ENCODE data around the gene CDKL1. TPM values are rescaled to one million over a fixed set of nuclear protein-coding genes. Genes with fewer than 3 reads are reported as not detected.

CDKL1 gene
- total and polyA plus RNA-seq, 2 donors (not counting 1 experiment from before 2014, with no cell fraction given), result 18.5 to 22.8 TPM

GRCh38 chr14:50352584-50352983, 44.1 kb downstream of the CDKL1 start:
- no peak for DNase-seq (ENCODE audit: low read depth in 2 of 2)
- Histone ChIP-seq H3K27me3 (ENCODE audit: control insufficient read depth, insufficient read depth, low read length) (no peaks in the 10 kb centered on the region), H2AFZ (ENCODE audit: low read length) (no peak overlapping the region), H3K9me3 (ENCODE audit: control insufficient read depth, insufficient read depth, low read depth, low read length) (no peaks in the 10 kb centered on the region), H3K27ac (ENCODE audit: insufficient read depth, low read length) (no peak overlapping the region), H3K36me3 (ENCODE audit: control insufficient read depth, insufficient read depth, low read length) (no peaks in the 10 kb centered on the region), H3K4me2 (ENCODE audit: extremely low read depth, insufficient read depth, low read length) (peak overlapping the region; percentile 60), H3K4me3 (replicated peaks in 1 of 4; ENCODE audit: control extremely low read depth in 1 of 4, insufficient read depth in 1 of 4, low read depth in 3 of 4, low read length in 4 of 4) (no peak overlapping the region), H3K9ac (ENCODE audit: insufficient read depth, low read length) (no peak overlapping the region), H3K4me1 (ENCODE audit: control insufficient read depth, extremely low read depth, insufficient read depth, low read length) (peaks cover 10% of the 10 kb centered on the region), H3K79me2 (ENCODE audit: control insufficient read depth, insufficient read depth, low read length) (no peaks in the 10 kb centered on the region), H4K20me1 (ENCODE audit: control insufficient read depth, extremely low read depth, insufficient read depth, low read length) (no peaks in the 10 kb centered on the region)
- no peak for TF ChIP-seq CTCF (conservative IDR thresholded peaks at IDR 0.05 in 1 of 2, IDR thresholded peaks at IDR 0.05 in 1 of 2; ENCODE audit: low read depth in 1 of 2, low read length in 2 of 2)
- no peak for TF ChIP-seq EZH2 (IDR thresholded peaks at IDR 0.05; ENCODE audit: low read length, missing control alignments)

- no peaks in the 10 kb centered on the region for H3K36me3 ChIP-seq (ENCODE audit: control insufficient read depth, insufficient read depth, low read length)
- no peak overlapping the region for H2AFZ ChIP-seq (ENCODE audit: low read length)
- no peaks in the 10 kb centered on the region for H3K27me3 ChIP-seq (ENCODE audit: control insufficient read depth, insufficient read depth, low read length)
- no peaks in the 10 kb centered on the region for H3K9me3 ChIP-seq (ENCODE audit: control insufficient read depth, insufficient read depth, low read depth, low read length)
- peak in 1 of 2 donors; percentile 79 for DNase-seq (ENCODE audit: low read depth in 2 of 2)
- H3K79me2 ChIP-seq (ENCODE audit: control insufficient read depth, insufficient read depth, low read length), result no peaks in the 10 kb centered on the region
- no peak overlapping the region for H3K9ac ChIP-seq (ENCODE audit: insufficient read depth, low read length)
- no peaks in the 10 kb centered on the region for H4K20me1 ChIP-seq (ENCODE audit: control insufficient read depth, extremely low read depth, insufficient read depth, low read length)
- peaks cover 15% of the 10 kb centered on the region for H3K4me1 ChIP-seq (ENCODE audit: control insufficient read depth, extremely low read depth, insufficient read depth, low read length)
- TF ChIP-seq CTCF (conservative IDR thresholded peaks at IDR 0.05 in 1 of 2, IDR thresholded peaks at IDR 0.05 in 1 of 2; ENCODE audit: low read depth in 1 of 2, low read length in 2 of 2), result no peak
- no peak for TF ChIP-seq EZH2 (IDR thresholded peaks at IDR 0.05; ENCODE audit: low read length, missing control alignments)
- H3K4me2 ChIP-seq (ENCODE audit: extremely low read depth, insufficient read depth, low read length), result no peak overlapping the region
- no peak overlapping the region for H3K27ac ChIP-seq (ENCODE audit: insufficient read depth, low read length)
- H3K4me3 ChIP-seq (replicated peaks in 1 of 4; ENCODE audit: control extremely low read depth in 1 of 4, insufficient read depth in 1 of 4, low read depth in 3 of 4, low read length in 4 of 4), result no peak overlapping the region
Observed at GRCh38 chr14:50350975-50351374, 45.7 kb downstream of the CDKL1 start.

- Histone ChIP-seq H3K4me3 (replicated peaks in 1 of 4; ENCODE audit: control extremely low read depth in 1 of 4, insufficient read depth in 1 of 4, low read depth in 3 of 4, low read length in 4 of 4) (no peak overlapping the region), H3K9me3 (ENCODE audit: control insufficient read depth, insufficient read depth, low read depth, low read length) (no peaks in the 10 kb centered on the region), H4K20me1 (ENCODE audit: control insufficient read depth, extremely low read depth, insufficient read depth, low read length) (no peaks in the 10 kb centered on the region), H3K27ac (ENCODE audit: insufficient read depth, low read length) (no peak overlapping the region), H2AFZ (ENCODE audit: low read length) (no peak overlapping the region), H3K27me3 (ENCODE audit: control insufficient read depth, insufficient read depth, low read length) (no peaks in the 10 kb centered on the region), H3K4me1 (ENCODE audit: control insufficient read depth, extremely low read depth, insufficient read depth, low read length) (peaks cover 18% of the 10 kb centered on the region), H3K4me2 (ENCODE audit: extremely low read depth, insufficient read depth, low read length) (no peak overlapping the region), H3K79me2 (ENCODE audit: control insufficient read depth, insufficient read depth, low read length) (no peaks in the 10 kb centered on the region), H3K9ac (ENCODE audit: insufficient read depth, low read length) (no peak overlapping the region), H3K36me3 (ENCODE audit: control insufficient read depth, insufficient read depth, low read length) (no peaks in the 10 kb centered on the region)
- no peak for DNase-seq (ENCODE audit: low read depth in 2 of 2)
- TF ChIP-seq EZH2 (IDR thresholded peaks at IDR 0.05; ENCODE audit: low read length, missing control alignments) (no peak), CTCF (conservative IDR thresholded peaks at IDR 0.05 in 1 of 2, IDR thresholded peaks at IDR 0.05 in 1 of 2; ENCODE audit: low read depth in 1 of 2, low read length in 2 of 2) (no peak)
Observed at GRCh38 chr14:50348933-50349332, 47.7 kb downstream of the CDKL1 start.
